Measurements from ENCODE around the gene CACTIN. TPM values are rescaled to one million over a fixed set of nuclear protein-coding genes. Genes with fewer than 3 reads are reported as not detected.

The CACTIN gene
- total RNA-seq, 1 experiment from 2014 or later = 33.2 TPM

DNA sequence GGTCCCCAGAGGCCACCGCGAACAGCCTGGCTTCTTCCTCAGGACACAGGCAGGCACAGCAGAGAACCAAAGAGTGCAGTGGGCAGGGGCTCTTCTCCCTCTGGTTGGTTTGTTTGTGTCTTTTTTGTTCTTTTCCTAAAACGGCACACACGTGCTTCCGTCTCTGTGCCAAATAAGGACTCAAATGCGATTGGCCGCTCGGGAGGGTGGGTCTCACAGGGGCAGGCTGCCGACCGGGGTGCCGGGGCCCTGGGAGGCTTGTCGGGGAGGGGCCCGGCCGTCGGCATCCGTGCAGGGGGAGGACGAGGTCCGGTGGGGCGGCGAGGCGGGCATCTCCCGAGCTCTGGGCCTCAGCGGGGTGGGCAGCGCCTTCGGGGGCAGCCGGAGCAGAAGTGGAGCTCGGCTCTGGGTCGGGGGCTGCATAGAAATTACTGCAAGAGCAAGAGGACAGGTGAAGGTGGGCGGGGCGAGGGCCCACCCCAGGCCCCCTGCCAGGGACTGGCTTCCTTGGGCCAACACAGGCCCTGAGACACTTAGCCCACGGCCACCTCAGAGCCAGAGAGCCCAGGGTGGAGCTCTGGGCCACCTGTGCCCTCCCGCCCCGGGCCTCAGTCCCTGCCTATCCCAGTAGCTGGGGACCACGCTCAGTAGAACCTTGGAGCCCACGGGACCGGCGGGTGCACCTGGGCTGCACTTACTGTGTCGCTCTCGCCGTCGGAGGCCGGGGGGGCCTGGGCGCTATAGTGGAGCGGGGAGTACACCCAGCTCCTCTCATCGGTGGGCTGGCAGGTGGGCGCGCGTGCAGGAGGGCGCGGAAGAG is 6.4 kb upstream of the CACTIN start:
- no peak overlapping the region for H3K4me3 ChIP-seq (replicated peaks in 1 of 2; ENCODE audit: low read depth in 1 of 2, low read length in 2 of 2)
- H3K79me2 ChIP-seq (ENCODE audit: insufficient read depth, low read length) = no peaks in the 10 kb centered on the region
- no peak; the same call in 1 of the 2 replicates for ATAC-seq
- TF ChIP-seq, protein P1, sequence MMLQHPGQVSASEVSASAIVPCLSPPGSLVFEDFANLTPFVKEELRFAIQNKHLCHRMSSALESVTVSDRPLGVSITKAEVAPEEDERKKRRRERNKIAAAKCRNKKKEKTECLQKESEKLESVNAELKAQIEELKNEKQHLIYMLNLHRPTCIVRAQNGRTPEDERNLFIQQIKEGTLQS (IDR thresholded peaks at IDR 0.05) = no peak
- no peak for TF ChIP-seq CBX3 (IDR thresholded peaks at IDR 0.05; ENCODE audit: low read depth)
- TF ChIP-seq ELF1 (IDR thresholded peaks at IDR 0.05; ENCODE audit: borderline replicate concordance, low read depth) = no peak
- no peak for TF ChIP-seq SRF (IDR thresholded peaks at IDR 0.05; ENCODE audit: low read depth)
- TF ChIP-seq TCF7L2 (IDR thresholded peaks at IDR 0.05; ENCODE audit: borderline replicate concordance, extremely low read depth, insufficient read depth, insufficient read length) = no peak
- no peak for TF ChIP-seq SIN3A (IDR thresholded peaks at IDR 0.05; ENCODE audit: low read depth)
- no peak for TF ChIP-seq EZH2phosphoT487 (IDR thresholded peaks at IDR 0.05; ENCODE audit: borderline replicate concordance)
- TF ChIP-seq, protein P2, sequence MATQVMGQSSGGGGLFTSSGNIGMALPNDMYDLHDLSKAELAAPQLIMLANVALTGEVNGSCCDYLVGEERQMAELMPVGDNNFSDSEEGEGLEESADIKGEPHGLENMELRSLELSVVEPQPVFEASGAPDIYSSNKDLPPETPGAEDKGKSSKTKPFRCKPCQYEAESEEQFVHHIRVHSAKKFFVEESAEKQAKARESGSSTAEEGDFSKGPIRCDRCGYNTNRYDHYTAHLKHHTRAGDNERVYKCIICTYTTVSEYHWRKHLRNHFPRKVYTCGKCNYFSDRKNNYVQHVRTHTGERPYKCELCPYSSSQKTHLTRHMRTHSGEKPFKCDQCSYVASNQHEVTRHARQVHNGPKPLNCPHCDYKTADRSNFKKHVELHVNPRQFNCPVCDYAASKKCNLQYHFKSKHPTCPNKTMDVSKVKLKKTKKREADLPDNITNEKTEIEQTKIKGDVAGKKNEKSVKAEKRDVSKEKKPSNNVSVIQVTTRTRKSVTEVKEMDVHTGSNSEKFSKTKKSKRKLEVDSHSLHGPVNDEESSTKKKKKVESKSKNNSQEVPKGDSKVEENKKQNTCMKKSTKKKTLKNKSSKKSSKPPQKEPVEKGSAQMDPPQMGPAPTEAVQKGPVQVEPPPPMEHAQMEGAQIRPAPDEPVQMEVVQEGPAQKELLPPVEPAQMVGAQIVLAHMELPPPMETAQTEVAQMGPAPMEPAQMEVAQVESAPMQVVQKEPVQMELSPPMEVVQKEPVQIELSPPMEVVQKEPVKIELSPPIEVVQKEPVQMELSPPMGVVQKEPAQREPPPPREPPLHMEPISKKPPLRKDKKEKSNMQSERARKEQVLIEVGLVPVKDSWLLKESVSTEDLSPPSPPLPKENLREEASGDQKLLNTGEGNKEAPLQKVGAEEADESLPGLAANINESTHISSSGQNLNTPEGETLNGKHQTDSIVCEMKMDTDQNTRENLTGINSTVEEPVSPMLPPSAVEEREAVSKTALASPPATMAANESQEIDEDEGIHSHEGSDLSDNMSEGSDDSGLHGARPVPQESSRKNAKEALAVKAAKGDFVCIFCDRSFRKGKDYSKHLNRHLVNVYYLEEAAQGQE (IDR thresholded peaks at IDR 0.05; ENCODE audit: low read depth) = no peak
- no peak for TF ChIP-seq POLR2A (IDR thresholded peaks at IDR 0.05; ENCODE audit: borderline replicate concordance, extremely low read depth, insufficient read depth, insufficient read length)
- TF ChIP-seq EGR1 (IDR thresholded peaks at IDR 0.05; ENCODE audit: low read depth) = no peak
- TF ChIP-seq FOSL1 (IDR thresholded peaks at IDR 0.05; ENCODE audit: low read depth) = no peak
- H3K9me3 ChIP-seq (ENCODE audit: control insufficient read depth in 1 of 2, insufficient read depth in 1 of 2, low read depth in 1 of 2, low read length in 2 of 2) = no peaks in the 10 kb centered on the region
- no peaks in the 10 kb centered on the region for H4K20me1 ChIP-seq (ENCODE audit: insufficient read depth)
- H3K4me1 ChIP-seq (ENCODE audit: control insufficient read depth in 1 of 2, insufficient read depth in 2 of 2, low read length in 2 of 2) = no peaks in the 10 kb centered on the region
- intact Hi-C loops (cut with micrococcal nuclease) = no loop called here
- no peak overlapping the region for H3K9ac ChIP-seq (ENCODE audit: low read length)
- no peak overlapping the region for H3K27ac ChIP-seq (ENCODE audit: low read depth, low read length)
- no TSS peak for BruUV-seq (replicated peaks)
- no peak overlapping the region for H2AFZ ChIP-seq (ENCODE audit: low read depth, low read length, poor library complexity, severe bottlenecking)
- no peaks in the 10 kb centered on the region for H3K9me2 ChIP-seq (ENCODE audit: insufficient read depth)
- ChIA-PET POLR2A (no interaction called here), CTCF (no interaction called here), RAD21 (ENCODE audit: low non-redundant PET in 1 of 2, low total read pairs in 2 of 2, uncharacterized antibody in 2 of 2, unreplicated experiment in 2 of 2) (no interaction called here)
- H3K4me2 ChIP-seq (ENCODE audit: low read length) = no peak overlapping the region
- DNase-seq (ENCODE audit: low read depth, low spot score) = no peak
- H3K27me3 ChIP-seq (ENCODE audit: insufficient read depth, low read length) = no peaks in the 10 kb centered on the region
- H3K36me3 ChIP-seq (ENCODE audit: control insufficient read depth in 1 of 2, insufficient read depth in 2 of 2, low read length in 2 of 2) = no peaks in the 10 kb centered on the region; a peak in 1 of 4 replicates
